WERI-Rb-1 (cell line): ENCODE results near the gene LOC128125822.
"Not testable (repeated sequence)": the region's sequence is repeated elsewhere in the genome, so short reads cannot be mapped to it uniquely, and the experiment has no call there.

Experiments
- DNase-seq: peaks from one replicate; pipeline ENCODE4 v3.0.0-alpha.2; 2020
- H3K27ac ChIP-seq: fragments of 250-450 bp; sonication (Bioruptor Pico); 2 replicates; pipeline ENCODE4 v1.5.1; 2020; ENCODE audit warnings: mild to moderate bottlenecking, moderate library complexity
- H3K27me3 ChIP-seq: fragments of 250-450 bp; sonication (Bioruptor Pico); 2 replicates; pipeline ENCODE4 v1.5.1; 2021; ENCODE audit warnings: mild to moderate bottlenecking, low read depth, moderate library complexity; ENCODE audit not compliant: insufficient read depth, severe bottlenecking
- H3K36me3 ChIP-seq: fragments of 250-450 bp; sonication (Bioruptor Pico); 2 replicates; pipeline ENCODE4 v1.5.1; 2020; ENCODE audit warnings: mild to moderate bottlenecking, moderate library complexity
- H3K4me3 ChIP-seq: 2 replicates; pipeline ENCODE4 v1.5.1; 2011; ENCODE audit warnings: low read depth, mild to moderate bottlenecking, control low read depth, low read length
- H3K9me3 ChIP-seq: fragments of 250-450 bp; sonication (Bioruptor Pico); 2 replicates; pipeline ENCODE4 v1.5.1; 2021; ENCODE audit warnings: mild to moderate bottlenecking, moderate library complexity; ENCODE audit not compliant: severe bottlenecking
- TF ChIP-seq, protein P1 (sequence below): IDR thresholded peaks from 2 replicates; pipeline ENCODE4 v1.5.1; 2011; ENCODE audit warnings: low read depth, mild to moderate bottlenecking, control low read depth, inconsistent platforms, low read length

The LOC128125822 gene

DNA sequence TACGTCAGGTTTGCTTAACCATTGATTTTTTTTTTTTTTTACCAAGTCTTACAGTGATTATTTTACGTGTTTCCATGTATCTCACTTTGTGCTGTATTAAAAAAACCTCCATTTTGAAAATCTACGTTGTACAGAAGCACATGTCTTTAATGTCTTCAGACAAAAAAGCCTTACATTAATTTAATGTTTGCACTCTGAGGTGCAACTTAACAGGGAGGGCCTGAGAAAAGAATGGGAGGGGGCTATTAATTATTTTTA is 8.4 kb downstream of the LOC128125822 start:
- DNase-seq, result no peak
- H3K9me3 ChIP-seq, result no peaks in the 10 kb centered on the region
- peaks cover 57% of the 10 kb centered on the region for H3K36me3 ChIP-seq
- no peak overlapping the region for H3K4me3 ChIP-seq
- H3K27me3 ChIP-seq, result no peaks in the 10 kb centered on the region
- TF ChIP-seq, protein P1, sequence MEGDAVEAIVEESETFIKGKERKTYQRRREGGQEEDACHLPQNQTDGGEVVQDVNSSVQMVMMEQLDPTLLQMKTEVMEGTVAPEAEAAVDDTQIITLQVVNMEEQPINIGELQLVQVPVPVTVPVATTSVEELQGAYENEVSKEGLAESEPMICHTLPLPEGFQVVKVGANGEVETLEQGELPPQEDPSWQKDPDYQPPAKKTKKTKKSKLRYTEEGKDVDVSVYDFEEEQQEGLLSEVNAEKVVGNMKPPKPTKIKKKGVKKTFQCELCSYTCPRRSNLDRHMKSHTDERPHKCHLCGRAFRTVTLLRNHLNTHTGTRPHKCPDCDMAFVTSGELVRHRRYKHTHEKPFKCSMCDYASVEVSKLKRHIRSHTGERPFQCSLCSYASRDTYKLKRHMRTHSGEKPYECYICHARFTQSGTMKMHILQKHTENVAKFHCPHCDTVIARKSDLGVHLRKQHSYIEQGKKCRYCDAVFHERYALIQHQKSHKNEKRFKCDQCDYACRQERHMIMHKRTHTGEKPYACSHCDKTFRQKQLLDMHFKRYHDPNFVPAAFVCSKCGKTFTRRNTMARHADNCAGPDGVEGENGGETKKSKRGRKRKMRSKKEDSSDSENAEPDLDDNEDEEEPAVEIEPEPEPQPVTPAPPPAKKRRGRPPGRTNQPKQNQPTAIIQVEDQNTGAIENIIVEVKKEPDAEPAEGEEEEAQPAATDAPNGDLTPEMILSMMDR, result no peak
- no peak overlapping the region for H3K27ac ChIP-seq

DNA sequence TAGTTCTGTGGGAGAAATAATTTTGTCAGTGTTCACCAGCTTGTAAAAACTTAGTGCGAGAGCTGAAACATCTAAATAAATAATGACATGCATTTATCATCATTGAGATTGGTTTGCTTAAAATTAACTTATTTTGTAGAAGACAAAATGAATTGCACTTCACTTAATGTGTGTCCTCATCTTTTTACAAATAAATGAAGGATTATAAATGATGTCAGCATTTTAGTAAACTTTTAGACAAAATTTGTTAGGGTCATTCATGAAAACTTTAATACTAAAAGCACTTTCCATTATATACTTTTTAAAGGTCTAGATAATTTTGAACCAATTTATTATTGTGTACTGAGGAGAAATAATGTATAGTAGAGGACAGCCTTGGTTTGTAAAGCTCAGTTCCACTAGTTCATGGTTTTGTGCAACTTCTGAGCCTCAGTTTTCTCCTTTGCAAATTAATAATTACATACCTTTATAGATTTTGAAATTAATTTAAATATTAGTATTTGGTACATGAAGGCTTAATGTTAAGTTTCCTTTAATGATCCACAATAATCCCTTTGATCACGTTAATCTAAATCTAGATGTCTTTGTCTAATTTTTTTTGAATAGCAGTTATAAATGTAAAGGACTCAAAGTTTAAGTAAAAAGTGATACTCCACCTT is 9.2 kb downstream of the LOC128125822 start:
- DNase-seq, result no peak
- peaks cover 54% of the 10 kb centered on the region for H3K36me3 ChIP-seq

DNA sequence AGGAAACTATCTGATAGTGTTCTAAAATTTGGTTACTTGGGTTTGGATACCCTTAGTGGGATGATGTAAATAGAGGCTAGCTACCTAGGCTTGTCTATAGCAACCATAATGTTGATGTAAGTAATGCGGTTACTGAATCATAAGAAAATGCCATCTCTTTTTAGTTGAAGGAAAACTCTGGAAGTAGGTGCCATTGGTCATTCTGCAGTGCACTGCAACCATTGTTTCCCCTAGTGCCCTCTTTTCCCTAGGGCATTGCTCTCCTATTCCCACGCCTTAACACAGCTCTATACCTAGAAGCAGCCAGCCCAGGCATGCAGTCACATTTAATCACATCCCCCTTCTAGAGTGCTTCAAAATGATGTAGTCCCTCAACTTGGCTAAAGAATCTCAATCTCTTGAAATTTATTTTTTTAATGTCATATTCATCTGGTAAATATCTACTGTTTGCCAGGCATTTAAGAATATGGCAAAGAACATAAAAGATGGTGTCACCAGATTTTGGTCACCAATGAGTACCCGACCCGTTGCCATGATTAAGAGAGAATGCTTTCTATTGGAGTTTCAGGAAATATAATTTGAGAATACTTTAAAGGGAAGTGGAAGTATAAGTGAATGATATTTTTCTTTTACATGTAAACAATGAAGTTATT is 10.4 kb downstream of the LOC128125822 start:
- H3K27me3 ChIP-seq, result no peaks in the 10 kb centered on the region
- no peak overlapping the region for H3K4me3 ChIP-seq
- TF ChIP-seq, protein P1, result no peak
- DNase-seq, result no peak
- no peak overlapping the region for H3K27ac ChIP-seq
- peaks cover 42% of the 10 kb centered on the region for H3K36me3 ChIP-seq
- H3K9me3 ChIP-seq, result no peaks in the 10 kb centered on the region

More for the DNA sequence above, 9.2 kb downstream of the LOC128125822 start:
- TF ChIP-seq, protein P1, result no peak
- no peaks in the 10 kb centered on the region for H3K27me3 ChIP-seq
- no peaks in the 10 kb centered on the region for H3K9me3 ChIP-seq
- no peak overlapping the region for H3K4me3 ChIP-seq
- no peak overlapping the region for H3K27ac ChIP-seq

DNA sequence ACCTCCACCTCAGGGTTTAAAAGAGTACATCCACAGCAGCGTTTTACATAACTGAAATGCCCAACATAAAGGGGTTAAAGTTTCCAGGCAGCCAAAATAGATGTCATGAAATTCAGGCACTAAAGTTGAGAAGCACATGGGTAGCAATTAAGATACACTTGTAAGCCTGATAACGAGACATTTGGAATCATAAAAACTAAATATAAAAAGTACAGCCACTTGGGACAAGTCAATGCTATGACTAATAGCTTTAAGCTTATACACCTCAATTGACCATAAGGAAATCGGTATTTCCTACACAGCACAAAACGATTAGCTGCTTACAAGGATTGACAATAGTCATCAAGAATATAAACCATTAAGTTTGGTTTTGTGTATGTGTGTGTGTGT is 11.8 kb downstream of the LOC128125822 start:
- DNase-seq, result no peak
- peaks cover 27% of the 10 kb centered on the region for H3K36me3 ChIP-seq
- H3K27ac ChIP-seq, result no peak overlapping the region
- no peaks in the 10 kb centered on the region for H3K9me3 ChIP-seq
- TF ChIP-seq, protein P1, result no peak
- H3K27me3 ChIP-seq, result no peaks in the 10 kb centered on the region
- H3K4me3 ChIP-seq, result no peak overlapping the region

DNA sequence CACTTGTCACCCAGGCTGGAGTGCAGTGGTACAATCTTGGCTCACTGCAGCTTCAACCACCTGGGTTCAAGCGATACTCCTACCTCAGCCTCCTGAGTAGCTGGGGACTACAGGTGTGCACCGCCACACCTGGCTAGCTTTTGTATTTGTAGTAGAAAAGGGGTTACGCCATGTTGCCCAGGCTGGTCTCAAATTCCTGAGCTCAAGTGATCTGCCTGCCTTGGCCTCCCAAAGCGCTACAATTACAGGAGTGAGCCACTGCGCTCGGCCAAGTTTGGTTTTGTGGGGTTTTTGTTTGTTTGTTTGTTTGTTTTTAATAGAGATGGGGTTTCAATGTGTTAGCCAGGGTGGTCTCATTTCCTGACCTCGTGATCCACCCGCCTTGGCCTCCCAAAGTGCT is 12.3 kb downstream of the LOC128125822 start:
- Histone ChIP-seq H3K36me3 (peaks cover 23% of the 10 kb centered on the region), H3K4me3 (no peak overlapping the region), H3K27me3 (no peaks in the 10 kb centered on the region), H3K9me3 (no peaks in the 10 kb centered on the region), H3K27ac (no peak overlapping the region)
- TF ChIP-seq, protein P1, result no peak
- no peak for DNase-seq

DNA sequence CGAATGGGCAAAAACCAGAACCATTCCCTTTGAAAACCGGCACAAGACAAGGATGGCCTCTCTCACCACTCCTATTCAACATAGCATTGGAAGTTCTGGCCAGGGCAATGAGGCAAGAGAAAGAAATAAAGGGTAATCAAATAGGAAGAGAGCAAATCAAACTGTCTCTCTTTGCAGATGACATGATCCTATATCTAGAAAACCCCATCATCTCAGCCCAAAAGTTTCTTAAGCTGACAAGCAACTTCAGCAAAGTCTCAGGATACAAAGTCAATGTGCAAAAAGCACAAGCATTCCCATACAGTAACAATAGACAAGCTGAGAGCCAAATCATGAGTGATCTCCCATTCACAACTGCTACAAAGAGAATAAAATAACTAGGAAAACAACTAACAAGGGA is 13.4 kb downstream of the LOC128125822 start:
- H3K27ac ChIP-seq, H3K27me3 ChIP-seq, DNase-seq, H3K9me3 ChIP-seq, H3K4me3 ChIP-seq: not testable (repeated sequence)
- H3K36me3 ChIP-seq, result peaks cover 12% of the 10 kb centered on the region
